C4-2B (cell line): ENCODE data around the gene COL19A1.

Source experiments
- H3K27ac ChIP-seq: fragments of 450-650 bp; 2 replicates; pipeline ENCODE4 v1.5.1; 2017
- ZFX ChIP-seq: fragments of 450-650 bp; IDR thresholded peaks from 2 replicates; pipeline ENCODE4 v1.6.1; 2017
- TF ChIP-seq, protein P1 (sequence below): fragments of 450-650 bp; conservative IDR thresholded peaks from 2 replicates; pipeline ENCODE4 v1.5.1; 2017; ENCODE audit warnings: mild to moderate bottlenecking

COL19A1 gene

DNA sequence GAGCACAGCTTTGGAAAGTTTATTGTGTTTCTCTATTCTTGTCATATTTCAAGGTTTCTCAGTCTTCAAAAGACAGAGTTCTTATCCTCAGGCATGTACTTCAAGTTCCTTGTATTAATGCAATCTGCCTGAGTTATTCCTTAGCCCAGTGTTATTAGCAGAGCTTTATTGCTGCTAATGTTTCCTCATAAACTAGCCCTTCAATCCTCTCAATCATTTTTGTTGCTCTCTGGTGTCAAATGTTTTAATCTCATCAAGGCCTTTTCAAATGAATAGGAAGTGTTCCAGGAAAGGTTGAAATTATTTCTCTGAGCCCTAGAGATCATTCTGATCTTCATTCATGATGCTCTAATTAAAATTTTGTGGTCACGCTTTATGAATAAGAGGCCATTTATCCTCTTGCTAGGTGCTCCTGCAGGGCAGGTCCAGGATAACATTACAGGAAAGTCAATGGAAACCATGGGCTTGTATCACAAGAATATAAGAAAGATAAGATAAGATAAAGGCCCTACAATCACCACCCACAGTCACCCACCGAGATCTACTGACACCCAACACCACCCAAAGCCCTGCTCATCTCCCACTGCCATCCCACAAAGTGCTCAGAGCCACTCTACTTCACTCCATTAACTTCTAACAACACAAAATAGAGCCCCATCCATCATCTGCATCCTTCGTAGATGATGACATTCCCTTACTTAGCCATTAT, 310.6 kb downstream of the COL19A1 start:
- TF ChIP-seq, protein P1, sequence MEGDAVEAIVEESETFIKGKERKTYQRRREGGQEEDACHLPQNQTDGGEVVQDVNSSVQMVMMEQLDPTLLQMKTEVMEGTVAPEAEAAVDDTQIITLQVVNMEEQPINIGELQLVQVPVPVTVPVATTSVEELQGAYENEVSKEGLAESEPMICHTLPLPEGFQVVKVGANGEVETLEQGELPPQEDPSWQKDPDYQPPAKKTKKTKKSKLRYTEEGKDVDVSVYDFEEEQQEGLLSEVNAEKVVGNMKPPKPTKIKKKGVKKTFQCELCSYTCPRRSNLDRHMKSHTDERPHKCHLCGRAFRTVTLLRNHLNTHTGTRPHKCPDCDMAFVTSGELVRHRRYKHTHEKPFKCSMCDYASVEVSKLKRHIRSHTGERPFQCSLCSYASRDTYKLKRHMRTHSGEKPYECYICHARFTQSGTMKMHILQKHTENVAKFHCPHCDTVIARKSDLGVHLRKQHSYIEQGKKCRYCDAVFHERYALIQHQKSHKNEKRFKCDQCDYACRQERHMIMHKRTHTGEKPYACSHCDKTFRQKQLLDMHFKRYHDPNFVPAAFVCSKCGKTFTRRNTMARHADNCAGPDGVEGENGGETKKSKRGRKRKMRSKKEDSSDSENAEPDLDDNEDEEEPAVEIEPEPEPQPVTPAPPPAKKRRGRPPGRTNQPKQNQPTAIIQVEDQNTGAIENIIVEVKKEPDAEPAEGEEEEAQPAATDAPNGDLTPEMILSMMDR: no peak
- TF ChIP-seq ZFX: no peak
- no peak overlapping the region for H3K27ac ChIP-seq

DNA sequence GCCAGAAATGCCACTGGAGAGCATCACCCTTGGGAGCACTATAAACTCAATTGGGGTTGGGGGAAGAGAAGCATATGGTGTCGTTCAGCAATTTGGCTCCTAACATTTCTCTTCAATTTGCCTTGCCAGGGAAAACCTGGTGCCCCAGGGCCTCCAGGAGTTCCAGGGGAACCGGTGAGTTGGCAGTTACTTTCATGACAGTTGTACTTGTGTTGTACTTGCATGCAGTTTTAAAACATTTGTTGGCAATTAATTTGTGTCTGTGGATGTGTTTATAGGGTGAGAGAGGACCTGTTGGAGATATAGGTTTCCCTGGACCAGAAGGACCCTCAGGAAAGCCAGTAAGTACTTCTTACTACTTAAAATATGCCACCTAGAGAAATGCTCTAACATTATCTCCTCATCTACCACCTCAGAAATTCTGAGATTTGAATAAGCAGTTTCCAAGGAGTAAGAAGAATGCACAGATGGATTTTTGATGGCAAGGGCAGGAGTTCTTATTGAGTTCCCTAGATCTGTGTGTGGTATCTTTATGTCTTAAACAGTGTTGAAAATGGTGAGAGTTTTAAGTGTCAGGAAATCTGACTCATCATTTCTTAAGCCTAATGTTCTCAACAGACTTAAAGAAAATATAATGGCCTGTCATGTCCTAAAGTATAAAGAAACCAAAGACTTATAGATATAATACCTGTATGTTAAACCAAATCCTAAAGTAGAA, 314.0 kb downstream of the COL19A1 start:
- no peak for TF ChIP-seq ZFX
- TF ChIP-seq, protein P1: no peak
- no peak overlapping the region for H3K27ac ChIP-seq

DNA sequence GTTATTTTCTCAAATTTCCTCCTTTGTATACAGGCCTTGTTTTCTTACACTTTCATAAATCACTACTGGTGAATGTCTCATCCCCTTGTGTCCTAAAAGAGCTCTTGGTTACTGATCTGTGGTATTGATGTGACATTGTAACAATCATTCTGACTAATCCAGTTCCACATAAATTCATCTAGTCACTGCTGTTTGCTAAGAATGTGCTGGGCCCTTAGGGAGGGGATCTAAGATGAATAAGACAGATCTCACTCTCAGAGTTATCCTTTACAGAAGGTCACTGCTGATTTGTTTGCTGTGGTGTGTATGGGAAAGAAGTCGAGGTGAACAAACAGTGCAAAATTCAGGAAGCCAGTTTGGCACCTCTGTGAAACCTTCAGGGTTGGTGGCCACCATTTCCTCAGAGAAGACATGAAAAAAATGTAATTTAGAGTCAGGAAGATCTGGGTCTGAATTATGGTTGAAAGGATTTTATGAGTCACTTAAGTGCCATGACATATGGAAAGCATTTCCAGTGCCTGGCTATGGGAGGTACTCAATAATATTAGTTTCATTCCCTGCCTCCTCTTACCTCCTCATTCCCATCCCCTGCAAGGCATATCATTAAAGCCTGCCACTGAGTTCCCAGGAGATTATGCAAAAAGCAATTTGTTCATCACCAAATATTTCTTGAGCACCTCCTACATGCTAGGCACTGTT, 314.7 kb downstream of the COL19A1 start:
- no peak for TF ChIP-seq ZFX
- TF ChIP-seq, protein P1: no peak
- H3K27ac ChIP-seq: no peak overlapping the region

DNA sequence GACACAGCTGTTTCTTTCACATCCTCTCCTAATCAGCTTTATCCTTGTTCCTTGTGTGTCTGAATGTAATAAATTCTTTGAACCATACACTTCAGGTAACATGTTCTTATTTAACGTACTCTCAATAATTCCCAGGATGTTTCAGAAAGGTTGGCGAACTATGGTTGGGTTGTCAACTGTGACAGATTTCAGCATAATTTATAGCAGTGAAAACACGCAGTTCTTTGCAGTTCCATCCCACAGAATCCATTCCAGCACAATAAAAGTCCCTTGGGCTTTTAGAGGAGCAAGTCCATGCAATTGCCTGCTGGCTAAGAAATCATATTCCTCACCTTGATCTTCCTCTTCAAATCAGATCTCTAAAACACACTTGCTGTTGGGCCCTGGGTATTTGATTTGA, 317.2 kb downstream of the COL19A1 start:
- no peak overlapping the region for H3K27ac ChIP-seq

DNA sequence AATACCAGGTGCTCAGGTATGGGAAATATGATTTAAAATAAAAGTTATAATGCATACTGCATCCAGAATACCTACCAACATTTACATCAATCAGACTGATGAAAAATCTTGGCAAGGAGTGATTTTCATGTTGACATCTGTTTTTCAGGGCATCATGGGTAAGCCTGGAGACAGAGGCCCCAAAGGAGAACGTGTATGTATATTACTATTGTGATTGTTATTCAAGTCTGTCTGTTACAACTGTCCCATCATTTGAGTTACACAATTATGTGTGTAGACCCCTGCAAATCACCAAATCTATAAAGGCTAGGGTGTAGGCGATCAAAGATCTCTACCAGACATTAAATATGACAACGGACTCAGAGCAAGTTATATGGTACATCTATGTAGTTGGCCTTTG, 318.4 kb downstream of the COL19A1 start:
- no peak overlapping the region for H3K27ac ChIP-seq
- TF ChIP-seq, protein P1: no peak
- no peak for TF ChIP-seq ZFX

More for the DNA sequence above, 317.2 kb downstream of the COL19A1 start:
- TF ChIP-seq, protein P1: no peak
- TF ChIP-seq ZFX: no peak

DNA sequence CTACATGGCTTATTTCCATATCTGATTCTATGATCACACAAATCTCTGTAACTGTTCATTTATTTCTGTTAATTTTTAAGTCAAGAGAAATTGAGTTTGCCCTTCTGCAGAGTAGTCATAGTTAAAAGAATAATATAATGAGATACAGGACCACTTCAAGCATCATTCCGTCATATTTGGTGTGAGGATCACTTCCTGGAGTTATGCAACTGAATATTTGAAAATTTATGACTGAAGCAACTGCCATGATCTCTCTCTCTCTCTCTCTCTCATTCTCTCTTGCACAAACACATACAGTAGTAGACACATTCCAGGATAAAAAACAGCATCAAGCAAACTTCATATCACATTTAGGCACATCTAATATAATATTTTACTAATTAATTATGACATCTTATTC, 320.1 kb downstream of the COL19A1 start:
- TF ChIP-seq, protein P1: no peak
- TF ChIP-seq ZFX: no peak
- no peak overlapping the region for H3K27ac ChIP-seq

DNA sequence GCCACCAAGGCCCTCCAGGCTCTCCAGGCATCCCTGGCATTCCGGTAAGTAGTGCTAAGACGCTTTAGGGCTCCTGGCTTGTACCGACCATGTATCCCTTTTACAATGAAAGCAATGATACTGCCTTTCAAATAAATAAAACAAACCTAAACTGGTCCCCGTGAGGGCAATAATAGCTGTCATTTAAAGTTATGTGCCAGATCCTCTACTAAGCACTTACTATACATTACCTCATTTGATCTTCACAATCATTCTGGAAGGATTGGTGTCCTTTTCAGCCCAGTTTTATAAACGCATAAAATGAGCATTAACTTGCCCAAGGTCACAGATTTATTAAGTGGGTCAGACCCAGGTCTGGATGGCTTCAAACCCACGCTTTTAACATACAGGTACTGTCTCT, 321.8 kb downstream of the COL19A1 start:
- no peak overlapping the region for H3K27ac ChIP-seq
- TF ChIP-seq, protein P1: no peak
- no peak for TF ChIP-seq ZFX
